Trophoblast cell (in vitro differentiated cells and primary cell): ENCODE results near the gene NAA80.

Experiments used
- DNase-seq, 2 donors: peaks; one replicate each; pipeline ENCODE4 v3.0.0-alpha.2; 2016
- H2AFZ ChIP-seq: 2 replicates; pipeline ENCODE4 v1.6.1; 2013; ENCODE audit warnings: low read length, moderate library complexity, mild to moderate bottlenecking; ENCODE audit not compliant: insufficient read depth, poor library complexity
- H2AK5ac ChIP-seq: 2 replicates; pipeline ENCODE4 v1.6.1; 2013; ENCODE audit warnings: mild to moderate bottlenecking, low read length
- H2BK120ac ChIP-seq: 2 replicates; pipeline ENCODE4 v1.6.1; 2013; ENCODE audit warnings: low read length, mild to moderate bottlenecking, moderate library complexity; ENCODE audit not compliant: insufficient read depth, poor library complexity
- H2BK12ac ChIP-seq: 2 replicates; pipeline ENCODE4 v1.6.1; 2013; ENCODE audit warnings: mild to moderate bottlenecking, low read length, moderate library complexity
- H2BK5ac ChIP-seq: 2 replicates; pipeline ENCODE4 v1.6.1; 2013; ENCODE audit warnings: low read length, low read depth, moderate library complexity, mild to moderate bottlenecking; ENCODE audit not compliant: poor library complexity
- H3K14ac ChIP-seq: 2 replicates; pipeline ENCODE4 v1.6.1; 2013; ENCODE audit warnings: mild to moderate bottlenecking, low read length
- H3K18ac ChIP-seq: 2 replicates; pipeline ENCODE4 v1.6.1; 2013; ENCODE audit warnings: mild to moderate bottlenecking, low read length
- H3K23ac ChIP-seq: 2 replicates; pipeline ENCODE4 v1.6.1; 2013; ENCODE audit warnings: low read length
- H3K27ac ChIP-seq: 2 replicates; pipeline ENCODE4 v1.5.1; 2013; ENCODE audit warnings: low read depth, mild to moderate bottlenecking, inconsistent platforms, low read length, moderate library complexity
- H3K27me3 ChIP-seq: 2 replicates; pipeline ENCODE4 v1.6.1; 2013; ENCODE audit warnings: inconsistent platforms, mild to moderate bottlenecking, low read length, moderate library complexity; ENCODE audit not compliant: insufficient read depth
- H3K36me3 ChIP-seq, 2 experiments: 1 replicate in 1 of 2; 2 replicates in 1 of 2; pipeline ENCODE4 v1.6.1; 2013; ENCODE audit warnings: low read length in 2 of 2, mild to moderate bottlenecking in 2 of 2, moderate library complexity in 1 of 2; ENCODE audit not compliant: insufficient read depth in 2 of 2, control insufficient read depth in 1 of 2
- H3K4ac ChIP-seq: 2 replicates; pipeline ENCODE4 v1.6.1; 2013; ENCODE audit warnings: low read depth, mild to moderate bottlenecking, low read length, moderate library complexity
- H3K4me1 ChIP-seq, 2 experiments: 1 replicate in 1 of 2; 2 replicates in 1 of 2; pipeline ENCODE4 v1.6.1; 2013; ENCODE audit warnings: low read length in 2 of 2, mild to moderate bottlenecking in 2 of 2, moderate library complexity in 1 of 2; ENCODE audit not compliant: insufficient read depth in 2 of 2, control insufficient read depth in 1 of 2
- H3K4me2 ChIP-seq: 2 replicates; pipeline ENCODE4 v1.6.1; 2013; ENCODE audit warnings: inconsistent platforms, mild to moderate bottlenecking, low read length, moderate library complexity
- H3K4me3 ChIP-seq: 2 replicates; pipeline ENCODE4 v1.5.1; 2013; ENCODE audit warnings: mild to moderate bottlenecking, low read depth, low read length, inconsistent platforms
- H3K79me1 ChIP-seq: one replicate; pipeline ENCODE4 v1.6.1; 2013; ENCODE audit warnings: low read length
- H3K79me2 ChIP-seq: 2 replicates; pipeline ENCODE4 v1.6.1; 2013; ENCODE audit warnings: low read length, mild to moderate bottlenecking; ENCODE audit not compliant: control insufficient read depth, insufficient read depth, poor library complexity
- H3K9ac ChIP-seq: 2 replicates; pipeline ENCODE4 v1.6.1; 2013; ENCODE audit warnings: mild to moderate bottlenecking, low read length
- H3K9me3 ChIP-seq: 2 replicates; pipeline ENCODE4 v1.6.1; 2013; ENCODE audit warnings: low read depth, mild to moderate bottlenecking, control low read depth, inconsistent platforms, low read length; ENCODE audit not compliant: insufficient read depth
- H4K12ac ChIP-seq: 2 replicates; pipeline ENCODE4 v1.6.1; 2013; ENCODE audit warnings: low read depth, mild to moderate bottlenecking, low read length, moderate library complexity
- H4K8ac ChIP-seq: 2 replicates; pipeline ENCODE4 v1.6.1; 2013; ENCODE audit warnings: low read depth, mild to moderate bottlenecking, low read length, moderate library complexity
- H4K91ac ChIP-seq: one replicate; pipeline ENCODE4 v1.6.1; 2013; ENCODE audit warnings: low read depth, mild to moderate bottlenecking, low read length, moderate library complexity
- WGBS: extraction: QIAGEN DNeasy Blood & Tissue Kit; methylation state at CpG from one replicate; pipeline ENCODE4 v1.1.7; 2013; ENCODE audit warnings: missing lambda C conversion rate; ENCODE audit not compliant: insufficient read length, insufficient coverage; ENCODE audit errors: extremely low coverage; 5-methylcytosine and 5-hydroxymethylcytosine counted together

Gene NAA80

DNA sequence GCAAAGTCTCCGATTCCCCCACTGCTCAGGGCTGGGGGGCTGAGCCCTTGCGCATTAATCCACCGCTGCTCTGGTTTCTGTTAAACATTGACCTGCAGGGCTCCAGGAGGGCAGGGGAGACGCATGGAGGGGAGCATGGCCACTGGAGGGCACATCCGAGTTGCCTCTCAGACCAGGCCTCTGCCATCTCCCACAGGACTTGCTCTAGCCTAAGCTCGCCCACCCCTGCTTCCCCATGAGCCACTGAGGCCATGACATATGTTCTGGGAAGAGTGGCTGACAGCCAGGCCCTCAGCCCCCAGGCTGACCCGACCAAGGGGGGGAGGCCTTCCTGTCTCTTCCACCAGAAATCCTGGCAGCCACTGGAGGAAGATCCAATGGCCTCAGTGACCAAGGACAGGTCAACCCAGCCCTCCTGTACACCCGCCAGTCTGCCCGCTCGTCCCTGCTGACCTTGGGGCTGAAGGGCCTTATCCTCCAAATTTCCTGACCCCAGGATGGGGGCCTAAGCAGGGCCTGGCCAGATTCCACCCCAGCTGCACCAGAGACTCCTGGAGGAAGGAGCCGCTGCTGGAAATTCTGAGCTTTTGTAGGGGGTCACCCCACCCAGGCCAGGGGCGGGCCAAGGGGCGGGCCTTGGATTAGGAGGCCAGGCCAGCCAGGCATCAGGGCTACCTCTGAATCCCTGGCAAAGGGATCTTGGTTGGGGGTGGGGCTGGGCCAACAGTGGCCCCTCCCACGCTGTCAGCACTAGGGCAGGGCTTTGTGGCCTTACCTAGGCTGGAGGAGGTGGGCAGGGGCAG is 4.0 kb upstream of the NAA80 start, which contains the start of gene HYAL1:
HYAL1 (minus strand) TSS at position 562 of the 803 bp plus-strand sequence. CDS start 618 bp downstream, outside the sequence.
- Histone ChIP-seq H4K12ac (no peak within 1 kb of the TSS), H3K27ac (no peak within 1 kb of the TSS), H3K9ac (no peak within 1 kb of the TSS), H3K9me3 (peaks cover 10% of the 10 kb centered on the region), H3K36me3 (no peaks in the 10 kb centered on the region), H2BK12ac (no peak within 1 kb of the TSS), H2AK5ac (peak within 1 kb of the TSS; percentile 44), H2AFZ (no peak within 1 kb of the TSS), H2BK5ac (no peak within 1 kb of the TSS), H3K4me3 (no peak within 1 kb of the TSS), H3K27me3 (no peaks in the 10 kb centered on the region), H3K4me1 (peaks cover 19 to 24% of the 10 kb centered on the region in 2 experiments), H3K23ac (no peak within 1 kb of the TSS), H4K91ac (no peak within 1 kb of the TSS), H3K18ac (peak within 1 kb of the TSS; percentile 48), H3K4ac (no peak within 1 kb of the TSS), H3K14ac (no peak within 1 kb of the TSS), H3K79me1 (peaks cover 23% of the 10 kb centered on the region), H2BK120ac (no peak within 1 kb of the TSS), H4K8ac (no peak within 1 kb of the TSS), H3K4me2 (no peak within 1 kb of the TSS), H3K79me2 (peaks cover 3% of the 10 kb centered on the region)
- DNase-seq, result no peak
- no CpG with 5 or more reads among the region's 14 CpGs for WGBS

DNA sequence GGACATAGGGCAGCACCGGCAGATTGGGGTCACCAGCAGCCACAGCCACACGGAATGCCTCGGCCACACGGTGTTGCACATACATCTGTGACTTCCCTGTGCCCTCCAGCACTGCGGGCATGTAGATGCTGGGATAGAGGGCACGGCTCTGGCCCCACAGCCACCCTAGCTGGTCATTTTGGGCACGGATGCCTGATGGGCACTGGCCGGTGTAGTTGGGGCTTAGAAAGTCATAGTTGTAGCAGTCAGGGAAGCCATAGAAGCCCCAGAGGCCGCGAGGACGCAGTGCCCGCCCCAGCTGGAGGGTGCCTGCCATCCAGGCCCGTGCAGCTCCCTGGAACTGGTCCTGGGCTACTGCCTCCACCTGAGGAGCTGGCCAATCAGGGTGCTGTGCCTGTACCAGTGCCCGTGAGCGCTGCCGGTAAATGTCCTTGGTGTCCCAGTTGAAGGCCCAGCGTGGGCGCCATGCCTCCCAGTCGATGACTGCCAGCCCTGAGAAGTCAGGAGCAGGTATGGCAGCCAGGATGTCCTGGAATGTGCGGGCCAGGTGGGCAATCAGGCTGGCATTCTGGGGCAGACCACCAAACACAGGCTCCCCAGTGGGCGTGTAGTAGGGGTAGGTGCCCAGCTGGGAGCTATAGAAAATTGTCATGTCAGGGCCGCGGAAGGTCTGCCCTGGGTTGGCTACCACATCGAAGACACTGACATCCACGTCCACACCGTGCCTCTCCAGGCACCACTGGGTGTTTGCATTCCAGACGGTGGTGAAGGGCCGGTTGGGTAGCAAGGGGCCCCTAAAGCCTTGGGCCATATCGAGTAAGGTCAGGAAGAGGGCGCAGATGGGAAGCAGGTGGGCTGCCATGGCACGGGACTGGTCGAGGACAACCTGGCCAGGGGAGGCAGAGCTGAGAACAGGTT is 3.1 kb upstream of the NAA80 start:
- H3K18ac ChIP-seq, result no peak overlapping the region
- H3K9me3 ChIP-seq, result peaks cover 7% of the 10 kb centered on the region
- WGBS, result no CpG with 5 or more reads among the region's 32 CpGs
- no peak overlapping the region for H3K4me2 ChIP-seq
- H3K27me3 ChIP-seq, result no peaks in the 10 kb centered on the region
- no peak overlapping the region for H3K14ac ChIP-seq
- no peak overlapping the region for H2BK120ac ChIP-seq
- H4K91ac ChIP-seq, result no peak overlapping the region
- H3K9ac ChIP-seq, result no peak overlapping the region
- H3K79me1 ChIP-seq, result peaks cover 24% of the 10 kb centered on the region
- H2BK12ac ChIP-seq, result no peak overlapping the region
- H3K4me3 ChIP-seq, result no peak overlapping the region
- H3K79me2 ChIP-seq, result peaks cover 3% of the 10 kb centered on the region
- no peak overlapping the region for H3K23ac ChIP-seq
- H2AFZ ChIP-seq, result no peak overlapping the region
- peaks cover 19 to 24% of the 10 kb centered on the region in 2 experiments for H3K4me1 ChIP-seq
- H2AK5ac ChIP-seq, result peak overlapping the region; percentile 44
- H4K8ac ChIP-seq, result no peak overlapping the region
- DNase-seq, result no peak
- H3K4ac ChIP-seq, result no peak overlapping the region
- H3K36me3 ChIP-seq, result no peaks in the 10 kb centered on the region
- H2BK5ac ChIP-seq, result no peak overlapping the region
- H4K12ac ChIP-seq, result no peak overlapping the region
- no peak overlapping the region for H3K27ac ChIP-seq

DNA sequence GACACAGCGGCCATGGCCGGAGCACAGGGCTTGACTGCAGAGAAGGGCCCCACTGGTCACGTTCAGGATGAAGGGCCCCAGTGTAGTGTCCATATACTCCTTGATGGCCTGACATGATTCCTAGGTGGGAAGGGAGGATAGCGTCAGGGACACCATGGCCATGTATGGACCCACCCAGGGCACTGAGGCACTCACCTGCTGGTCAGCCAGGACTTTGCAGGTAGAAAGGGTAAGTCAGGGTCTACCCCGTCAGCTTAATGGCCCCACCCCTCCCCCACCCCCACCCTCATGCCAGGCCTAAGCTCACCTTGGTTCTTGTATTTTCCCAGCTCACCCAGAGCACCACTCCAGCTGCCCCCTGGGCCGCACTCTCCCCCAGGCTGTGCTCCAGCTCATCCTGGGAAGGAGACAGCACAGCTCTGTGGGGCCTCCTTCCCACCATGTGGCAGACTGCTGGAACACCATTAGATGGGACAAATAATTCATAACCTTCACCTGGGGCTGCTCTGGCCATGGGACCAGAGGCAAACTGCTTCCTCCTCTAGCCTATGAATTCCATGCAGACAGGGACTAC is 1.6 kb upstream of the NAA80 start:
- peaks cover 24% of the 10 kb centered on the region for H3K79me1 ChIP-seq
- peak overlapping the region; percentile 74 for H2BK12ac ChIP-seq
- no peak overlapping the region for H3K9ac ChIP-seq
- H3K4me2 ChIP-seq, result no peak overlapping the region
- peaks cover 2% of the 10 kb centered on the region for H3K9me3 ChIP-seq
- H3K23ac ChIP-seq, result no peak overlapping the region
- peaks cover 19 to 24% of the 10 kb centered on the region in 2 experiments for H3K4me1 ChIP-seq
- H3K27me3 ChIP-seq, result no peaks in the 10 kb centered on the region
- peak overlapping the region; percentile 51 for H4K8ac ChIP-seq
- H2AFZ ChIP-seq, result no peak overlapping the region
- no peak overlapping the region for H3K4me3 ChIP-seq
- H3K14ac ChIP-seq, result peak overlapping the region; percentile 23
- peaks cover 3% of the 10 kb centered on the region for H3K79me2 ChIP-seq
- no peak overlapping the region for H2BK5ac ChIP-seq
- H4K91ac ChIP-seq, result peak overlapping the region; percentile 37
- peak overlapping the region; percentile 43 for H2BK120ac ChIP-seq
- peak overlapping the region; percentile 2 for H3K4ac ChIP-seq
- DNase-seq, result no peak
- peak overlapping the region; percentile 81 for H2AK5ac ChIP-seq
- H3K18ac ChIP-seq, result peak overlapping the region; percentile 34
- H4K12ac ChIP-seq, result peak overlapping the region; percentile 31
- peaks cover 4 to 5% of the 10 kb centered on the region in 2 experiments for H3K36me3 ChIP-seq
- no CpG with 5 or more reads among the region's 6 CpGs for WGBS
- H3K27ac ChIP-seq, result no peak overlapping the region
